Activated CD4-positive, alpha-beta T cell treated with anti-CD3 and anti-CD28 coated beads, Interleukin-2, Interleukin-6, amounts not matched to agents 100 ng/mL and 50 ng/mL, durations not matched to agents 16 hours and 8 hours (primary cell): Measurements from ENCODE around the gene MUC20.
"Not testable (repeated sequence)": the region's sequence is repeated elsewhere in the genome, so short reads cannot be mapped to it uniquely, and the experiment has no call there.

Source experiments
- DNase-seq: peaks from one replicate; pipeline ENCODE4 v3.0.0-alpha.2; 2020

Gene MUC20

DNA sequence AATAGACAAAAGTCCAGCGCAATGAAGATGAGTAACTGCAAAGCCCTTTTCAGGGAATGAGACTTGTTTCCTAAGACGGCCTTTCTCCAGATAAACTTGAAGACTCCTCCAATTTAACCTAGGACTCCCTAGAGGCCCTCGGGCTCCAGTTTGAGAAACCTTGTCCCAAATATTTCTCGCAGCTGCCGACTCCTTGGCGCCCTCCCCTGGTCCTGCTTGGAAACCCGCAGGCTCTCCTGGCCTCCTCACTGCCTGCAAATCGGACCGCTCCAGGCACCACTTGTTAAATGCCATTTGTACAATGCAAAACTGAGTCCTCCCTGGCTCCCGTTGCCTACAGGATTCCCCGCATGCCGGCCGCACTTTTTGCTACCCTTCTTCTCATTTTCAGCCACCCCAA, 54.1 kb downstream of the MUC20 start:
- DNase-seq, result no peak

DNA sequence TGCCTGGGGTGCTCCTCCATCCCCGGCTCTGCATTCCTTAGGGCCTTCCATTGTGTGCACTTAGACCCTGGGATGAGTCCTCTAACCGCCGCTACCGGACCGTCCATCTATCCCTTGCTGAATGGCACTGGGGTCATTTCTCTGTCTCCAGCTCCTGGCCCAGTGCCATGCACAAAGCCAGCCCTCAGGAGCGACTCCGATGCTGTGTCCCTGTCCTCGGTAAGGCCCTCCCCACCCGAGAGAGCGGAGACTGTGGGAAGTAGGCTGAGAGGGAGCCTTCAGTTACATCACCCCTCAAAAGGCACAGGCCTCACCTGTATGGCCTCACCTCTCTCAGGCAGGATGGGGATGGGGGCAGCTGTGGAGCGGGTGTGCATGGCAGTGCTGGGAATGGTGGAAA, 57.2 kb downstream of the MUC20 start:
- no peak for DNase-seq

DNA sequence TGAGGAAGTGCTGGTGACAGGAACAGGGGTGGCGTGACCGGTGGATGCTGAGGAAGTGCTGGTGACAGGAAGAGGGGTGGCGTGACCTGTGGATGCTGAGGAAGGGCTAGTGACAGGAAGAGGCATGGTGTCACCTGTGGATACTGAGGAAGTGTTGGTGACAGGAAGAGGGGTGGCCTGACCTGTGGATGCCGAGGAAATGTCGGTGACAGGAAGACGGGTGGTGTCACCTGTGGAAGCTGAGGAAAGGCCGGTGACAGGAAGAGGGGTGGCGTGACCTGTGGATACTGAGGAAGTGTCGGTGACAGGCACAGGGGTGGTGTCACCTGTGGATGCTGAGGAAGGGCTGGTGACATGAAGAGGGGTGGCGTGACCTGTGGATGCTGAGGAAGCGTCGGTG, 60.5 kb downstream of the MUC20 start:
- DNase-seq, result not testable (repeated sequence)
